Caco-2 (cell line): ENCODE data around the gene RPN2. TPM values are rescaled to one million over a fixed set of nuclear protein-coding genes. Genes with fewer than 3 reads are reported as not detected.
A peak's percentile ranks its signal among the peaks of the same experiment; 100 is the strongest.

Experiments used
- BruUV-seq: library from RNA; stranded (reverse); fragments of 400-500 nt; replicated peaks from 2 replicates; lab custom pipeline; 2021; lab: Mats Ljungman, UMichigan
- CTCF ChIA-PET: fragments of 300-600 bp; sonication (Branson Sonifier 250); formaldehyde crosslinking; loops from one replicate; lab custom pipeline; 2022; ENCODE audit warnings: antibody characterized with exemption; lab: Charles Lee
- POLR2A ChIA-PET: fragments of 300-600 bp; sonication (Branson Sonifier 250); formaldehyde crosslinking; loops from one replicate; lab custom pipeline; 2022; ENCODE audit warnings: antibody characterized with exemption; lab: Charles Lee
- DNase-seq, 2 experiments: peaks; one replicate each; pipeline versions ENCODE4 v3.0.0 to v3.0.0-alpha.2; 2020 to 2022
- H3K27me3 ChIP-seq: replicated peaks from 2 replicates; pipeline ENCODE4 v1.6.0; 2011; ENCODE audit warnings: low read length; ENCODE audit not compliant: control insufficient read depth, insufficient read depth
- H3K36me3 ChIP-seq: 2 replicates; pipeline ENCODE4 v1.5.1; 2011; ENCODE audit warnings: low read length; ENCODE audit not compliant: control insufficient read depth, insufficient read depth
- H3K4me1 ChIP-seq: fragments of 250-450 bp; sonication (Bioruptor Pico); 2 replicates; pipeline ENCODE4 v1.5.1; 2020; ENCODE audit warnings: mild to moderate bottlenecking
- H3K4me3 ChIP-seq: 2 replicates; pipeline ENCODE4 v1.5.1; 2011; ENCODE audit warnings: low read depth, mild to moderate bottlenecking, control low read depth, low read length
- H3K9me3 ChIP-seq: fragments of 250-450 bp; sonication (Bioruptor Pico); 2 replicates; pipeline ENCODE4 v1.5.1; 2020; ENCODE audit warnings: mild to moderate bottlenecking, moderate library complexity
- H3K27ac Mint-ChIP-seq: one replicate; pipeline ENCODE4 v1.8.0; 2022; ENCODE audit warnings: mixed read lengths; ENCODE audit not compliant: unreplicated experiment
- H3K27me3 Mint-ChIP-seq: one replicate; pipeline ENCODE4 v1.8.0; 2022; ENCODE audit warnings: mixed read lengths; ENCODE audit not compliant: insufficient read depth, unreplicated experiment
- H3K36me3 Mint-ChIP-seq: one replicate; pipeline ENCODE4 v1.8.0; 2022; ENCODE audit warnings: mild to moderate bottlenecking, mixed read lengths; ENCODE audit not compliant: insufficient read depth, unreplicated experiment
- H3K4me1 Mint-ChIP-seq: one replicate; pipeline ENCODE4 v1.8.0; 2022; ENCODE audit warnings: low read depth, mixed read lengths; ENCODE audit not compliant: unreplicated experiment
- H3K4me3 Mint-ChIP-seq: one replicate; pipeline ENCODE4 v1.8.0; 2022; ENCODE audit warnings: mild to moderate bottlenecking, moderate library complexity, mixed read lengths; ENCODE audit not compliant: unreplicated experiment
- H3K9me3 Mint-ChIP-seq: one replicate; pipeline ENCODE4 v1.8.0; 2022; ENCODE audit warnings: mixed read lengths; ENCODE audit not compliant: unreplicated experiment
- CTCF ChIP-seq, 2 experiments: fragments of 200-600 bp in 1 of 2; IDR thresholded peaks; 1 replicate in 1 of 2; 2 replicates in 1 of 2; pipeline versions ENCODE4 v1.5.1 to v1.8.0; 2011 to 2022; ENCODE audit warnings: antibody characterized with exemption in 1 of 2, control low read depth in 1 of 2, inconsistent platforms in 1 of 2, low read depth in 1 of 2, low read length in 1 of 2, mild to moderate bottlenecking in 1 of 2, moderate library complexity in 1 of 2; ENCODE audit not compliant: insufficient read depth in 1 of 2, severe bottlenecking in 1 of 2, unreplicated experiment in 1 of 2
- intact Hi-C: fragments of 100-400 bp; cut with micrococcal nuclease; formaldehyde crosslinking; loops from one replicate; pipeline ENCODE4 v1.10.0; 2022; ENCODE audit not compliant: unreplicated experiment
- total RNA-seq: library from RNA; stranded (reverse); gene quantifications from 2 replicates; pipeline ENCODE4 v1.2.3, GENCODE V29; 2022

RPN2 gene
- total RNA-seq, 1 experiment from 2014 or later: 838 TPM

GRCh38 chr20:37253087-37253486 is 74.0 kb downstream of the RPN2 start:
- CTCF ChIA-PET: no interaction called here
- Mint-ChIP-seq H3K4me3 (no peak overlapping the region), H3K27ac (no peak overlapping the region)

GRCh38 chr20:37254114-37254878 is 75.2 kb downstream of the RPN2 start:
- intact Hi-C loops: no loop called here
- no peaks in the 10 kb centered on the region for H3K4me1 ChIP-seq
- DNase-seq: no peak
- Mint-ChIP-seq H3K4me3 (no peak overlapping the region), H3K36me3 (peaks cover 8% of the 10 kb centered on the region), H3K4me1 (no peaks in the 10 kb centered on the region), H3K27me3 (no peaks in the 10 kb centered on the region), H3K27ac (no peak overlapping the region), H3K9me3 (no peaks in the 10 kb centered on the region)
- H3K9me3 ChIP-seq: no peaks in the 10 kb centered on the region
- no peak overlapping the region for H3K4me3 ChIP-seq
- H3K36me3 ChIP-seq: no peaks in the 10 kb centered on the region
- no peaks in the 10 kb centered on the region; the same call in 1 of the 2 replicates for H3K27me3 ChIP-seq
- CTCF ChIA-PET: no interaction called here
- POLR2A ChIA-PET: no interaction called here
- BruUV-seq: no TSS peak
- peak in 1 of 2 experiments; percentile 35 for TF ChIP-seq CTCF (IDR thresholded peaks at IDR 0.05; ENCODE audit: insufficient read depth in 1 of 2, low read depth in 1 of 2, low read length in 1 of 2, severe bottlenecking in 1 of 2, unreplicated experiment in 1 of 2)

More at GRCh38 chr20:37253087-37253486, 74.0 kb downstream of the RPN2 start:
- POLR2A ChIA-PET: no interaction called here
- TF ChIP-seq CTCF (IDR thresholded peaks at IDR 0.05; ENCODE audit: insufficient read depth in 1 of 2, low read depth in 1 of 2, low read length in 1 of 2, severe bottlenecking in 1 of 2, unreplicated experiment in 1 of 2): no peak
- H3K4me3 ChIP-seq: no peak overlapping the region
- H3K36me3 ChIP-seq: no peaks in the 10 kb centered on the region
- no peaks in the 10 kb centered on the region for H3K9me3 ChIP-seq
- no peaks in the 10 kb centered on the region for H3K27me3 Mint-ChIP-seq
- H3K4me1 Mint-ChIP-seq: no peaks in the 10 kb centered on the region
- H3K9me3 Mint-ChIP-seq: no peaks in the 10 kb centered on the region
- no peaks in the 10 kb centered on the region; the same call in 1 of the 2 replicates for H3K27me3 ChIP-seq
- H3K4me1 ChIP-seq: no peaks in the 10 kb centered on the region
- peaks cover 14% of the 10 kb centered on the region for H3K36me3 Mint-ChIP-seq
- no peak for DNase-seq
- intact Hi-C loops: no loop called here
- BruUV-seq: no TSS peak

DNA sequence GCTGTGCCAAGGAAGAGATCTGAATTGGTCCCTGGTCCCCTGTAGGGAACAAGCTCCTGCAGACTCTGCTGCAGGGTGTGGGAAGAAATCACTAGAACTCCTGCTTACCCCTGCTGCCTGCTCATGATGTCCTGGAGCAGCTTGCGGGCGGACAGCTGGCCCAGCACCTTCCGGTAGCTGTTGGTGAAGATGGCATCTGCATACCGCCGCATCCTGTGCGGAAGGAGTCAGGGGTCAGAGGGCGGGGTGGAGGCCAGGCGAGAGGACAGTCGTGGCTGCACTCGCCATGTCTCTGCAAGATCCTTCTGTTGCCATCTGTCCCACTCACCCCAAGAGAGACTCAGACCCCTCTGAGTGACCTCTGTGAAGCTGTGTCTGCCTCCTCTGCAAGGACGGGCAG is 77.2 kb downstream of the RPN2 start:
- Mint-ChIP-seq H3K9me3 (no peaks in the 10 kb centered on the region), H3K27ac (no peak overlapping the region), H3K27me3 (no peaks in the 10 kb centered on the region), H3K4me1 (no peaks in the 10 kb centered on the region), H3K4me3 (no peak overlapping the region), H3K36me3 (no peaks in the 10 kb centered on the region)
- TF ChIP-seq CTCF (IDR thresholded peaks at IDR 0.05; ENCODE audit: insufficient read depth in 1 of 2, low read depth in 1 of 2, low read length in 1 of 2, severe bottlenecking in 1 of 2, unreplicated experiment in 1 of 2): no peak
- POLR2A ChIA-PET: no interaction called here
- Histone ChIP-seq H3K27me3 (no peaks in the 10 kb centered on the region; the same call in 1 of the 2 replicates), H3K9me3 (no peaks in the 10 kb centered on the region), H3K4me3 (no peak overlapping the region), H3K4me1 (no peaks in the 10 kb centered on the region), H3K36me3 (no peaks in the 10 kb centered on the region)
- CTCF ChIA-PET: interaction anchor here (0.9 kb wide), 1 partner anchor 129 kb away, joined by 4 read pairs; no protein-coding TSS in a partner anchor
- intact Hi-C loops: no loop called here
- DNase-seq: no peak
- BruUV-seq: no TSS peak
